PFSK-1 (cell line): ENCODE measurements around the gene DRAXIN.

Source experiments
- FOXP2 ChIP-seq: optimal IDR thresholded peaks from 2 replicates; pipeline ENCODE3; 2011; ENCODE audit warnings: borderline replicate concordance, control low read depth, inconsistent platforms; ENCODE audit not compliant: insufficient read depth; ENCODE audit errors: extremely low read length, extremely low read depth
- POLR2AphosphoS5 ChIP-seq: IDR thresholded peaks from 2 replicates; pipeline ENCODE4 v1.6.1; 2012; ENCODE audit warnings: low read depth, mild to moderate bottlenecking, control low read depth, low read length, moderate library complexity
- REST ChIP-seq, 2 experiments: IDR thresholded peaks; 2 replicates each; pipeline versions ENCODE4 v1.6.1 to v1.8.0; 2011 to 2012; ENCODE audit warnings: low read depth in 2 of 2, low read length in 2 of 2, control low read depth in 1 of 2, inconsistent platforms in 1 of 2, mild to moderate bottlenecking in 1 of 2, moderate library complexity in 1 of 2; ENCODE audit not compliant: insufficient read depth in 1 of 2
- SIN3A ChIP-seq: IDR thresholded peaks from 2 replicates; pipeline ENCODE4 v1.6.1; 2012; ENCODE audit warnings: mild to moderate bottlenecking, low read length, moderate library complexity, borderline replicate concordance; ENCODE audit not compliant: insufficient read depth
- TAF1 ChIP-seq: IDR thresholded peaks from 2 replicates; pipeline ENCODE4 v1.6.1; 2012; ENCODE audit warnings: low read length, control low read depth, borderline replicate concordance; ENCODE audit not compliant: insufficient read depth

GRCh38 chr1:11691928-11692711 lies 610 bp downstream of the DRAXIN start:
- TF ChIP-seq TAF1, result no peak
- no peak for TF ChIP-seq SIN3A
- no peak for TF ChIP-seq POLR2AphosphoS5
- TF ChIP-seq FOXP2, result no peak
- no peak for TF ChIP-seq REST (IDR thresholded peaks at IDR 0.05; ENCODE audit: insufficient read depth in 1 of 2, low read depth in 2 of 2, low read length in 2 of 2)
